LNCaP clone FGC (cell line): ENCODE data around the gene MSL2.
"Not testable (repeated sequence)": the region's sequence is repeated elsewhere in the genome, so short reads cannot be mapped to it uniquely, and the experiment has no call there.

Experiments
- DNase-seq: peaks from one replicate; pipeline ENCODE4 v3.0.0-alpha.2; 2011; ENCODE audit warnings: low read depth
- H3K4me3 ChIP-seq: 2 replicates; pipeline ENCODE4 v1.5.1; 2011; ENCODE audit warnings: mild to moderate bottlenecking, low read depth, low read length, control low read depth
- CTCF ChIP-seq: IDR thresholded peaks from 2 replicates; pipeline ENCODE4 v1.5.1; 2012; ENCODE audit warnings: mild to moderate bottlenecking; ENCODE audit not compliant: control insufficient read depth, insufficient read depth; ENCODE audit errors: extremely low read depth

MSL2 gene

GRCh38 chr3:136152963-136153362, 43.2 kb downstream of the MSL2 start:
- H3K4me3 ChIP-seq = no peak overlapping the region
- no peak for TF ChIP-seq CTCF
- DNase-seq = no peak

GRCh38 chr3:136152176-136152843, 43.8 kb downstream of the MSL2 start:
- no peak for TF ChIP-seq CTCF
- no peak overlapping the region for H3K4me3 ChIP-seq
- DNase-seq = no peak

- no peak for DNase-seq
- H3K4me3 ChIP-seq = no peak overlapping the region
- TF ChIP-seq CTCF = no peak
Observed at GRCh38 chr3:136151219-136151618, 44.9 kb downstream of the MSL2 start.

- TF ChIP-seq CTCF = no peak
- H3K4me3 ChIP-seq = no peak overlapping the region
- no peak for DNase-seq
Observed at GRCh38 chr3:136149667-136150066, 46.5 kb downstream of the MSL2 start.

GRCh38 chr3:136146981-136147729, 49.0 kb downstream of the MSL2 start:
- no peak overlapping the region for H3K4me3 ChIP-seq
- TF ChIP-seq CTCF = no peak
- no peak for DNase-seq

- DNase-seq, H3K4me3 ChIP-seq: not testable (repeated sequence)
Observed at GRCh38 chr3:136144397-136144796, 51.7 kb downstream of the MSL2 start.

- no peak for TF ChIP-seq CTCF
- no peak overlapping the region for H3K4me3 ChIP-seq
- no peak for DNase-seq
Observed at GRCh38 chr3:136142592-136142991, 53.5 kb downstream of the MSL2 start.
